Naive B cell (primary cell): ENCODE measurements around the gene CACNA1C. TPM values are rescaled to one million over a fixed set of nuclear protein-coding genes. Genes with fewer than 3 reads are reported as not detected.

Experiments
- ATAC-seq, 2 donors: fragments of 150-1000 bp; cut with Tn5 transposase; 2 replicates each; pipeline ENCODE4 v1.10.0; 2021; ENCODE audit warnings: low read depth in 2 of 2, mild to moderate bottlenecking in 2 of 2, moderate library complexity in 2 of 2
- DNase-seq: peaks from one replicate; pipeline ENCODE4 v3.0.0; 2022
- H3K27ac Mint-ChIP-seq, 6 donors: one replicate each; pipeline ENCODE4 v1.8.0; 2020 to 2022; ENCODE audit warnings: mild to moderate bottlenecking in 6 of 6, mixed read lengths in 6 of 6, moderate library complexity in 5 of 6, inconsistent platforms in 2 of 6
- H3K27me3 Mint-ChIP-seq, 3 donors: one replicate each; pipeline ENCODE4 v1.8.0; 2021 to 2022; ENCODE audit warnings: mixed read lengths in 3 of 3, mild to moderate bottlenecking in 1 of 3
- H3K36me3 Mint-ChIP-seq, 2 donors: one replicate each; pipeline ENCODE4 v1.8.0; 2020 to 2022; ENCODE audit warnings: mixed read lengths in 2 of 2, inconsistent platforms in 1 of 2, mild to moderate bottlenecking in 1 of 2
- H3K4me1 Mint-ChIP-seq, 3 donors: one replicate each; pipeline ENCODE4 v1.8.0; 2020 to 2022; ENCODE audit warnings: mixed read lengths in 3 of 3, inconsistent platforms in 1 of 3, mild to moderate bottlenecking in 1 of 3, moderate library complexity in 1 of 3
- H3K4me3 Mint-ChIP-seq, 8 donors: one replicate each; pipeline ENCODE4 v1.8.0; 2020 to 2022; ENCODE audit warnings: mild to moderate bottlenecking in 8 of 8, mixed read lengths in 8 of 8, moderate library complexity in 8 of 8, inconsistent platforms in 2 of 8
- H3K9me3 Mint-ChIP-seq, 7 donors: one replicate each; pipeline ENCODE4 v1.8.0; 2020 to 2022; ENCODE audit warnings: mixed read lengths in 7 of 7, mild to moderate bottlenecking in 5 of 7, inconsistent platforms in 2 of 7, moderate library complexity in 1 of 7
- polyA plus RNA-seq, 6 donors: library from polyadenylated mRNA; unstranded; fragments of 300-500 nt; fragmentation: Illumina TruSeq; gene quantifications; one replicate each; pipeline ENCODE4 v1.2.3, GENCODE V29; 2021; ENCODE audit warnings: low read depth in 6 of 6

Gene CACNA1C
- polyA plus RNA-seq, 6 donors from 2014 or later = 0.03 to 0.09 (median 0.06) TPM; not detected in 1

GRCh38 chr12:2150833-2151232, 98.0 kb downstream of the CACNA1C start:
- H3K4me3 Mint-ChIP-seq = no peak overlapping the region
- ATAC-seq (no peak), DNase-seq (no peak)
- no peaks in the 10 kb centered on the region for H3K4me1 Mint-ChIP-seq
- H3K27ac Mint-ChIP-seq = no peak overlapping the region
- H3K9me3 Mint-ChIP-seq = no peaks in the 10 kb centered on the region
- no peaks in the 10 kb centered on the region for H3K36me3 Mint-ChIP-seq
- peaks cover 18 to 41% (median 38%) of the 10 kb centered on the region in 3 donors for H3K27me3 Mint-ChIP-seq

- Mint-ChIP-seq H3K27ac (no peak overlapping the region), H3K4me3 (no peak overlapping the region), H3K9me3 (no peaks in the 10 kb centered on the region), H3K36me3 (no peaks in the 10 kb centered on the region), H3K4me1 (no peaks in the 10 kb centered on the region), H3K27me3 (peaks cover 15 to 38% (median 36%) of the 10 kb centered on the region in 3 donors)
- DNase-seq = no peak
- ATAC-seq = no peak
Observed at GRCh38 chr12:2151391-2151790, 98.6 kb downstream of the CACNA1C start.

- H3K27ac Mint-ChIP-seq = no peak overlapping the region
- H3K36me3 Mint-ChIP-seq = no peaks in the 10 kb centered on the region
- H3K27me3 Mint-ChIP-seq = peaks cover 14 to 37% (median 36%) of the 10 kb centered on the region in 3 donors
- DNase-seq (no peak), ATAC-seq (no peak)
- H3K4me3 Mint-ChIP-seq = no peak overlapping the region
- no peaks in the 10 kb centered on the region for H3K4me1 Mint-ChIP-seq
- no peaks in the 10 kb centered on the region for H3K9me3 Mint-ChIP-seq
Observed at GRCh38 chr12:2152134-2152533, 99.3 kb downstream of the CACNA1C start.

GRCh38 chr12:2154050-2154449, 101.3 kb downstream of the CACNA1C start:
- peaks cover 6 to 29% (median 27%) of the 10 kb centered on the region in 3 donors for H3K27me3 Mint-ChIP-seq
- no peak overlapping the region for H3K27ac Mint-ChIP-seq
- no peaks in the 10 kb centered on the region for H3K36me3 Mint-ChIP-seq
- no peak overlapping the region for H3K4me3 Mint-ChIP-seq
- no peaks in the 10 kb centered on the region for H3K4me1 Mint-ChIP-seq
- ATAC-seq (no peak), DNase-seq (no peak)
- no peaks in the 10 kb centered on the region for H3K9me3 Mint-ChIP-seq

- Mint-ChIP-seq H3K27ac (no peak overlapping the region), H3K27me3 (peaks cover 4 to 24% (median 22%) of the 10 kb centered on the region in 3 donors), H3K4me3 (peak overlapping the region in 1 of 8 donors; percentile 16), H3K36me3 (no peaks in the 10 kb centered on the region), H3K9me3 (no peaks in the 10 kb centered on the region), H3K4me1 (no peaks in the 10 kb centered on the region)
- DNase-seq (no peak), ATAC-seq (no peak)
Observed at GRCh38 chr12:2154521-2154920, 101.7 kb downstream of the CACNA1C start.

GRCh38 chr12:2156333-2156732, 103.5 kb downstream of the CACNA1C start:
- Mint-ChIP-seq H3K36me3 (no peaks in the 10 kb centered on the region), H3K4me3 (no peak overlapping the region), H3K4me1 (no peaks in the 10 kb centered on the region), H3K27ac (no peak overlapping the region), H3K9me3 (no peaks in the 10 kb centered on the region), H3K27me3 (peaks cover 8 to 20% (median 18%) of the 10 kb centered on the region in 3 donors)
- ATAC-seq (no peak), DNase-seq (no peak)

- H3K4me3 Mint-ChIP-seq = no peak overlapping the region
- no peak for DNase-seq
- H3K27ac Mint-ChIP-seq = no peak overlapping the region
- H3K4me1 Mint-ChIP-seq = no peaks in the 10 kb centered on the region
- no peaks in the 10 kb centered on the region for H3K36me3 Mint-ChIP-seq
- no peak for ATAC-seq
- H3K27me3 Mint-ChIP-seq = peaks cover 7 to 13% (median 9%) of the 10 kb centered on the region in 3 donors
- H3K9me3 Mint-ChIP-seq = peaks cover 0 to 5% (median 0%) of the 10 kb centered on the region in 7 donors
Observed at GRCh38 chr12:2160043-2160442, 107.3 kb downstream of the CACNA1C start.

- Mint-ChIP-seq H3K36me3 (peaks cover 0 to 3% of the 10 kb centered on the region in 2 donors), H3K9me3 (peaks cover 1 to 17% (median 9%) of the 10 kb centered on the region in 7 donors), H3K4me3 (no peak overlapping the region), H3K27me3 (peaks cover 9 to 14% (median 12%) of the 10 kb centered on the region in 3 donors), H3K4me1 (no peaks in the 10 kb centered on the region), H3K27ac (no peak overlapping the region)
- DNase-seq (no peak), ATAC-seq (no peak)
Observed at GRCh38 chr12:2161473-2161872, 108.7 kb downstream of the CACNA1C start.

- no peak overlapping the region for H3K4me3 Mint-ChIP-seq
- peaks cover 17 to 36% (median 26%) of the 10 kb centered on the region in 7 donors for H3K9me3 Mint-ChIP-seq
- DNase-seq (no peak), ATAC-seq (no peak)
- H3K27ac Mint-ChIP-seq = no peak overlapping the region
- H3K4me1 Mint-ChIP-seq = no peaks in the 10 kb centered on the region
- peaks cover 9 to 17% (median 12%) of the 10 kb centered on the region in 3 donors for H3K27me3 Mint-ChIP-seq
- peaks cover 5 to 19% of the 10 kb centered on the region in 2 donors for H3K36me3 Mint-ChIP-seq
Observed at GRCh38 chr12:2163177-2163941, 110.6 kb downstream of the CACNA1C start.

GRCh38 chr12:2165021-2165420, 112.2 kb downstream of the CACNA1C start:
- Mint-ChIP-seq H3K36me3 (peaks cover 5 to 20% of the 10 kb centered on the region in 2 donors), H3K4me3 (no peak overlapping the region), H3K27ac (no peak overlapping the region), H3K4me1 (no peaks in the 10 kb centered on the region), H3K27me3 (peaks cover 9 to 20% (median 10%) of the 10 kb centered on the region in 3 donors), H3K9me3 (peaks cover 19 to 40% (median 28%) of the 10 kb centered on the region in 7 donors)
- ATAC-seq = no peak
- DNase-seq = no peak

GRCh38 chr12:2165927-2166326, 113.1 kb downstream of the CACNA1C start:
- Mint-ChIP-seq H3K4me3 (no peak overlapping the region), H3K36me3 (peaks cover 5 to 20% of the 10 kb centered on the region in 2 donors), H3K4me1 (no peaks in the 10 kb centered on the region), H3K9me3 (peaks cover 19 to 40% (median 28%) of the 10 kb centered on the region in 7 donors), H3K27me3 (peaks cover 8 to 20% (median 15%) of the 10 kb centered on the region in 3 donors), H3K27ac (no peak overlapping the region)
- no peak for DNase-seq
- ATAC-seq = no peak

- H3K4me3 Mint-ChIP-seq = no peak overlapping the region
- H3K36me3 Mint-ChIP-seq = peaks cover 5 to 20% of the 10 kb centered on the region in 2 donors
- DNase-seq = no peak
- H3K4me1 Mint-ChIP-seq = no peaks in the 10 kb centered on the region
- no peak for ATAC-seq
- H3K9me3 Mint-ChIP-seq = peaks cover 19 to 40% (median 28%) of the 10 kb centered on the region in 7 donors
- no peak overlapping the region for H3K27ac Mint-ChIP-seq
- H3K27me3 Mint-ChIP-seq = peaks cover 8 to 20% (median 15%) of the 10 kb centered on the region in 3 donors
Observed at GRCh38 chr12:2166696-2167095, 113.9 kb downstream of the CACNA1C start.

GRCh38 chr12:2167231-2167630, 114.4 kb downstream of the CACNA1C start:
- no peak overlapping the region for H3K4me3 Mint-ChIP-seq
- no peak overlapping the region for H3K27ac Mint-ChIP-seq
- peaks cover 19 to 40% (median 27%) of the 10 kb centered on the region in 7 donors for H3K9me3 Mint-ChIP-seq
- peaks cover 8 to 20% (median 16%) of the 10 kb centered on the region in 3 donors for H3K27me3 Mint-ChIP-seq
- DNase-seq = no peak
- no peaks in the 10 kb centered on the region for H3K4me1 Mint-ChIP-seq
- ATAC-seq = no peak
- H3K36me3 Mint-ChIP-seq = peaks cover 5 to 20% of the 10 kb centered on the region in 2 donors

GRCh38 chr12:2168808-2169207, 116.0 kb downstream of the CACNA1C start:
- peaks cover 19 to 40% (median 26%) of the 10 kb centered on the region in 7 donors for H3K9me3 Mint-ChIP-seq
- peaks cover 5 to 20% of the 10 kb centered on the region in 2 donors for H3K36me3 Mint-ChIP-seq
- no peaks in the 10 kb centered on the region for H3K4me1 Mint-ChIP-seq
- H3K27me3 Mint-ChIP-seq = peaks cover 15 to 32% (median 30%) of the 10 kb centered on the region in 3 donors
- no peak overlapping the region for H3K4me3 Mint-ChIP-seq
- no peak for DNase-seq
- no peak for ATAC-seq
- no peak overlapping the region for H3K27ac Mint-ChIP-seq
